NCI-H345 treated with DMSO at 0.1 percent for 48 hours (cell line): ENCODE results near the gene PLA2G2D.
A peak's percentile ranks its signal among the peaks of the same experiment; 100 is the strongest.

Experiments used
- DNase-seq: peaks from one replicate; lab custom pipeline; 2025; ENCODE audit not compliant: unreplicated experiment; lab: John Stamatoyannopoulos, UW

Gene PLA2G2D

GRCh38 chr1:20119347-20119746 is at the start of gene PLA2G2D:
PLA2G2D (minus strand) TSS chr1:20119536; CDS start chr1:20119498, 38 bp downstream.
- DNase-seq: no peak

- DNase-seq: no peak
Observed at GRCh38 chr1:20168564-20169491, 49.5 kb upstream of the PLA2G2D start.

- no peak for DNase-seq
Observed at GRCh38 chr1:20167126-20167525, 47.8 kb upstream of the PLA2G2D start.

- no peak for DNase-seq
Observed at GRCh38 chr1:20166051-20166450, 46.7 kb upstream of the PLA2G2D start.

- no peak for DNase-seq
Observed at GRCh38 chr1:20165522-20165951, 46.2 kb upstream of the PLA2G2D start.

GRCh38 chr1:20164694-20165202 is 45.4 kb upstream of the PLA2G2D start:
- no peak for DNase-seq

- no peak for DNase-seq
Observed at GRCh38 chr1:20160034-20160433, 40.7 kb upstream of the PLA2G2D start.

- DNase-seq: no peak
Observed at GRCh38 chr1:20158358-20159070, 39.2 kb upstream of the PLA2G2D start.

GRCh38 chr1:20154301-20154831 is 35.0 kb upstream of the PLA2G2D start:
- DNase-seq: no peak

- DNase-seq: no peak
Observed at GRCh38 chr1:20153000-20153418, 33.7 kb upstream of the PLA2G2D start.

- no peak for DNase-seq
Observed at GRCh38 chr1:20152599-20152930, 33.2 kb upstream of the PLA2G2D start.

- DNase-seq: peak; percentile 60
Observed at GRCh38 chr1:20151906-20152598, 32.7 kb upstream of the PLA2G2D start.

GRCh38 chr1:20150969-20151368 is 31.6 kb upstream of the PLA2G2D start:
- DNase-seq: no peak

- DNase-seq: no peak
Observed at GRCh38 chr1:20150326-20150705, 31.0 kb upstream of the PLA2G2D start.

GRCh38 chr1:20149601-20150325 is 30.4 kb upstream of the PLA2G2D start:
- no peak for DNase-seq

- no peak for DNase-seq
Observed at GRCh38 chr1:20148571-20149500, 29.5 kb upstream of the PLA2G2D start.

GRCh38 chr1:20147846-20148570 is 28.7 kb upstream of the PLA2G2D start:
- no peak for DNase-seq

- DNase-seq: no peak
Observed at GRCh38 chr1:20143734-20144565, 24.6 kb upstream of the PLA2G2D start.
